ENCODE data around the gene HCST.

Gene HCST

DNA sequence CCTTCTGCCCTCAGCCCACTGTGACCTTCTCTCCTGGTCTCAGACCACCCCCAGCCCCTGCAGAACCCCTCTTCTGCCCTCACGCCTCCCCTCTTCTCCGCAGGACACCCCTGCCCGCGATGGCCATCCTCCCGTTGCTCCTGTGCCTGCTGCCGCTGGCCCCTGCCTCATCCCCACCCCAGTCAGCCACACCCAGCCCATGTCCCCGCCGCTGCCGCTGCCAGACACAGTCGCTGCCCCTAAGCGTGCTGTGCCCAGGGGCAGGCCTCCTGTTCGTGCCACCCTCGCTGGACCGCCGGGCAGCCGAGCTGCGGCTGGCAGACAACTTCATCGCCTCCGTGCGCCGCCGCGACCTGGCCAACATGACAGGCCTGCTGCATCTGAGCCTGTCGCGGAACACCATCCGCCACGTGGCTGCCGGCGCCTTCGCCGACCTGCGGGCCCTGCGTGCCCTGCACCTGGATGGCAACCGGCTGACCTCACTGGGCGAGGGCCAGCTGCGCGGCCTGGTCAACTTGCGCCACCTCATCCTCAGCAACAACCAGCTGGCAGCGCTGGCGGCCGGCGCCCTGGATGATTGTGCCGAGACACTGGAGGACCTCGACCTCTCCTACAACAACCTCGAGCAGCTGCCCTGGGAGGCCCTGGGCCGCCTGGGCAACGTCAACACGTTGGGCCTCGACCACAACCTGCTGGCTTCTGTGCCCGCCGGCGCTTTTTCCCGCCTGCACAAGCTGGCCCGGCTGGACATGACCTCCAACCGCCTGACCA lies 37.2 kb downstream of the HCST start:
- DNase-seq, result no peak

DNA sequence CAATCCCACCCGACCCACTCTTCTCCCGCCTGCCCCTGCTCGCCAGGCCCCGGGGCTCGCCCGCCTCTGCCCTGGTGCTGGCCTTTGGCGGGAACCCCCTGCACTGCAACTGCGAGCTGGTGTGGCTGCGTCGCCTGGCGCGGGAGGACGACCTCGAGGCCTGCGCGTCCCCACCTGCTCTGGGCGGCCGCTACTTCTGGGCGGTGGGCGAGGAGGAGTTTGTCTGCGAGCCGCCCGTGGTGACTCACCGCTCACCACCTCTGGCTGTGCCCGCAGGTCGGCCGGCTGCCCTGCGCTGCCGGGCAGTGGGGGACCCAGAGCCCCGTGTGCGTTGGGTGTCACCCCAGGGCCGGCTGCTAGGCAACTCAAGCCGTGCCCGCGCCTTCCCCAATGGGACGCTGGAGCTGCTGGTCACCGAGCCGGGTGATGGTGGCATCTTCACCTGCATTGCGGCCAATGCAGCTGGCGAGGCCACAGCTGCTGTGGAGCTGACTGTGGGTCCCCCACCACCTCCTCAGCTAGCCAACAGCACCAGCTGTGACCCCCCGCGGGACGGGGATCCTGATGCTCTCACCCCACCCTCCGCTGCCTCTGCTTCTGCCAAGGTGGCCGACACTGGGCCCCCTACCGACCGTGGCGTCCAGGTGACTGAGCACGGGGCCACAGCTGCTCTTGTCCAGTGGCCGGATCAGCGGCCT lies 37.9 kb downstream of the HCST start:
- DNase-seq, result no peak

DNA sequence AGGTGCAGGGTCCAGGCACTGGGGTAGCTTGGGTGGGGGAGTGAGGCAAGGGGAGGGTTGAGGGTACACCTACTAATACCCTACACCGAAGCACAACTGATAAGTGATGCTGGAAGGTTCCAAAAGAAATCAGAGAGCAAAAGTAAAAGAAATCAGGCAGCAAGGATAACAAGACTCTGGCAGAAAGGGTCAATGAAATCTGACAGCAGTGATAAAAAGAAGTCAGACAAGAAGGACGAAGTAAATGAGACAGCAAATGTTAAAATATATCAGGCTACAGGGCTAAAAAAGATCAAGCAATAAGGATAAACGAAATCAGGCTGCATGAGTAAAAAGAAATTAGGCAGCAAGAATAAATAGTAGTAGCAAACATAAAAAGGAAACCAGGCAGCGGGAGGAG lies 38.5 kb downstream of the HCST start:
- DNase-seq, result no peak

DNA sequence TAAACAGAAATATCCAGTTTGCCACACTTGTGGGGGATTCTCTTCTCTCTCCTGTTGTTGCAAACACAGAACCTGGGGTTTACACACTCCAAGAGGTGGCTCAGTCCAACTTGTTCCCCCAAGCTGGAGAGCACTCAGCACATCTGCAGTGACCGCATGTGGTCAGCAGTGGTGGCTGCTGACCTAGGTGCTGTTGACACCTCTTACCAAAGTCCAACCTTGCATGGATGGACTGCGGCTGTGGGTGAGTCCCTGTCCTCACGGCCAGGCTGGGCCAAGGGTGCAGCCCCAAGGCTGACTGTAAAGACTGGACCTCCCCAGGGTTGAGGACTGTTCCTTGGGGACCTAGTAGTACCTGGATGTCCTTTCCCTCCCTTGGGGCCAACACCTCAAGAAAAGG lies 39.9 kb downstream of the HCST start:
- DNase-seq, result no peak

DNA sequence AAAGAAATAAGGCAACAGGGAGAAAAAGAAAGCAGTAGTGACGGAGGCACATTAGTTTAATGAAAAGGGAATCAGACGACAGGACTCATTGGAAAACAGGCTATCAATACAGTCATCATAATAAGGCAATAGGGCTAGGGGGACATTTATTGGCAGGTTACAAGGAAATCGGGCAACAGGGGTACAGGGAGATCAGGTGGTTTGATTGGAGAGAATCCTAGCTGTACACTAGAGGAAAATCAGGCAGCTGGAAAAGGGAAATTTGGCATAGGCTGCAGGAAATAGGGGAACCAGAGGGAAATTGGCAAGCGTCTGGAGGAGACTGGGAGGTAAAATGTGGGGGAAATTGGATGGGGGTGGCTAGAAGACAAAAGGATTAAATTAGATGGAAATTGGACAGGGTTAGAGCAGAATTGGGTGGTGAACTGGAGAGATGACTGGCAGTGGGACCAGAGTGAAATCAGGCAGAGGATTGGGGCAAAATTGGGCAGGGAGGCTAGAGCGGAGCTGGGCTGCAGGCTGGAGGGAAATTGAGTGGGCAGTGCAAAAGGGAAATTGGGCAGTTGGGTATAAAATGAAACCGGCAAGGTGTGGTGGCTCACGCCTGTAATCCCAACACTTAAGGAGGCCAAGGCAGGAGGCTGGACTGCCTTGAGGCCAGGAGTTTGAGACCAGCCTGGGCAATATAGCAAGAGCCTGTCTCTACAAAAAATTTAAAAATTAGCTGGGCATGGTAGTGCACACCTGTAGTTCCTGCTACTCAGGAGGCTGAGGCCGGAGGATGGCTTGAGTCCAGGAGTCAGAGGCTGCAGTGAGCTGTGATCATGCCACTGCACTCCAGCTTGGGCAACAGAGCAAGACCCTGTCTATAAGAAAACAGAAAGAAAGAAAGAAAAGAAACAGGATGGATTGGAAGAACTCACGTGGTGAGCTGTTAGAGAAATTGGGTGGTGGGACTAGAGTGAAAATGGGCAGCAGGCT lies 41.3 kb downstream of the HCST start:
- no peak for DNase-seq

DNA sequence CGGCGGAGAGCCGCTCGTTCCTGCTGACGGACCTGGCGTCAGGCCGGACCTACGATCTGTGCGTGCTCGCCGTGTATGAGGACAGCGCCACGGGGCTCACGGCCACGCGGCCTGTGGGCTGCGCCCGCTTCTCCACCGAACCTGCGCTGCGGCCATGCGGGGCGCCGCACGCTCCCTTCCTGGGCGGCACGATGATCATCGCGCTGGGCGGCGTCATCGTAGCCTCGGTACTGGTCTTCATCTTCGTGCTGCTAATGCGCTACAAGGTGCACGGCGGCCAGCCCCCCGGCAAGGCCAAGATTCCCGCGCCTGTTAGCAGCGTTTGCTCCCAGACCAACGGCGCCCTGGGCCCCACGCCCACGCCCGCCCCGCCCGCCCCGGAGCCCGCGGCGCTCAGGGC lies 42.2 kb downstream of the HCST start:
- no peak for DNase-seq

DNA sequence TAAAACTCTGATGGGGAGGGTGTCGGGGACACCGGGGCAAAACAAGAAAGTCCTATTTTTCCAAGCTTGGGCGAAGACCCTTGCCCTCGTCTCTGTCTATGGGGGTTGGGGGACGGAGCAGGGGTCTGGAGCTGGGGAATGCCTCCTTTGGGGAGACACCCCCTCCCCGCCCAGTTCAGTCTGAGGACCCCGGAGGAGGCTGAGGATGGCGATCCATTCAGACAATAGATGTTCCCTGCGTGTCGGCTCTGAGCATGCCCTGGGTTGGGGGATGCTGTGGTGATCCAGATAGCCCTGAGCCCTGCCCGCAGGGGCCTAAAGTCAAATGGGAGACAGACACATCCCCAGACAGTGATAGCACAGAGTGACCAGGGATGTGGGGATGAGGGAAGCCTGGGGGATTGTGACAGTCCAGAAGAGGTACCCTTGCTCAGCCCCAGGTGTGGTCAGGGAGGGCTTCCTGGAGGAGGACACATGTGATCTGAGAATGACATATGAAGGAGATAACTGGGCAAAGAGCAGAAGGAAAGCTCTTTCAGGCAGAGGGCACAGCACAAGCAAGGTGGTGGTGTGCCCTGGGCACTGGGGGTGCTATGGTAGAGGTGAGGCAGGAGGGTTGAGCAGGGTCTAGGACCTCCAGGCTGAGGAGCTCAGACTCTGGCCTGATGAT lies 42.9 kb downstream of the HCST start:
- no peak for DNase-seq

DNA sequence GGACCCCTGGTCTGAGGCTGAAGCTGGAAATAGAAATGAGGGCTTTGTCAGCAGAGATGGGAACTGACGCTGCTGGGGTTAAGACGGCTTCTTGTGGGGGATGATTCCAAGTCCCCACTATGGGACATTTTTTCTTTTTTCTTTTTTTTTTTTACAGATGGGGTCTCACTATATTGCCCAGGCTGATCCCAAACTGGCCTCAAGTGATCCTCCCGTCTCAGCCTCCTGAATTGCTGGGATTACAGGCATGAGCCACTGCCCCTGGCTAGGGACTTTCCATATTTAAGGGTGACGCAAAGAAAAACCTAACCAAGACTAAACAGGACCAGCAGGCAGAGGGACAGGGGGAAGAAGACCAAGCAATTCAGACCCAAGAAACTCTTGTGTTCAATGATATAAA lies 43.9 kb downstream of the HCST start:
- no peak for DNase-seq

DNA sequence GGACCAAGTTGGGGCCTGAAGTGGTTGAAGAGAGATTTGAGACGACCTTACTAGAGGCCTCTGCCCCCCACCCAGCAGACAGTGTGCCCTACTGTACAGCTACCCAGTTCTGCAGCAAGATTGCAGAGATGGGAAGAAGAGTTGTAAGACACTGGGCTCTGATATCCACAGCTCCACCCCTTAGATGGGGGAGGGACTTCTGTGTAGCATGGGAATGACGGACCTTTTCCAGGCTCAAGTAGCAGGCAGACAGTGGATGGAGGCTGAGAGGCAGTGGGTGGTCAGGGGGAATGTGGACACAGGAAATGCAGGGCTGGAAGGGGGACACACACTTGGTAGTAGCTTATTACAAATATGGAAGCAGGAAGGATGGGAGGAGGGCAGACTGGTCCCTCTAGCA lies 46.8 kb downstream of the HCST start:
- no peak for DNase-seq
